IMR-90 (cell line): Measurements from ENCODE around the gene HSPA6.
"Not testable (repeated sequence)": the region's sequence is repeated elsewhere in the genome, so short reads cannot be mapped to it uniquely, and the experiment has no call there.

Source experiments
- CTCF ChIP-seq: conservative IDR thresholded peaks from 2 replicates; pipeline ENCODE4 v1.5.1; 2012; ENCODE audit warnings: mild to moderate bottlenecking, low read depth, low read length, improper control_type of control experiment
- USF2 ChIP-seq: fragments of 150-350 bp; IDR thresholded peaks from 2 replicates; pipeline ENCODE4 v1.6.1; 2017; ENCODE audit warnings: mild to moderate bottlenecking, antibody characterized with exemption, low read length, low read depth

GRCh38 chr1:161529463-161530104, 5.2 kb downstream of the HSPA6 start:
- not testable (repeated sequence) for TF ChIP-seq USF2, CTCF
